HG03571 (cell line): ENCODE data around the gene CLDN15.

Experiments used
- ATAC-seq: cut with Tn5 transposase; IDR thresholded peaks from one replicate; pipeline ENCODE4 v1.9.1; 2021; ENCODE audit not compliant: unreplicated experiment

Gene CLDN15

DNA sequence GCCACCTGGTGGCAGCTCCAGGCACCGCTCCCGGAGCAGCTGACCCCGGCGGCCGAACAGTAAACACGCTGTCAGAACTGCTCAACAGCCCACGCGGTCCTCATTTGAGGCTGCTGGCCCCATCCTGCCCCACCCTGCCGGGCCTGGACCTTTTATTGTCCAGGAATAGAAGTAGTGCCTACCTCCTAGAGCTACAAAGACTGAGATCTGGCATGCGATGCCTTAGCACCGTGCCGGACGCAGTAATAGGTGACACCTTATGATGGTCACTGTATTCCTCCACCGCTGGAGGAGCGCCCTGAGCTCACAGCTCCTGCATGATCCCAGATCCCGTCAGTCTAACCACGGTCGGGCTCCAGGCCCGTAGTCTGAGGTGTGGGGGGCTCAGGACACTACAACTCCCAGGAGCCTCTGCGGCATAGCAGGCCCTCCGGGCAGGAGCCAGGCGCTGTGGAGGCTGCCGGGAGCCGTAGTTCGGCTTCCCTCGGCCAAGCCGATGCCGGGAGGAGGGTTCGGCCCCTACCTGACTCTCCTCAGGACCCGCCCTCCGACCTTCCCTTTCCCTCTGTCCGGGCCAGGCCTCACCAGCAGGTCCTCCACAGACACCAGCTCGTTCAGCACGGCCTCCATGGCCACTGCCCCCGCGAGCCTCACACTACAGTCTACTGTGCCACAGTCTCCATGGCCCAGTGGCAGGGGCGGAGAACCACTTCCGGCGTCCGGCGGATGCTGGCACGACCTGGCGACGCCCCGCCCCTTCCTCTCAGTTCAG is 7.0 kb upstream of the CLDN15 start, which contains the start of gene FIS1:
TSS of gene FIS1 (minus strand) at position 707 of the 772 bp plus-strand sequence. CDS start at position 630, 77 bp downstream.
- peak; percentile 88 for ATAC-seq

- no peak for ATAC-seq
Measured at GRCh38 chr7:101243646-101244374, 6.2 kb upstream of the CLDN15 start.

DNA sequence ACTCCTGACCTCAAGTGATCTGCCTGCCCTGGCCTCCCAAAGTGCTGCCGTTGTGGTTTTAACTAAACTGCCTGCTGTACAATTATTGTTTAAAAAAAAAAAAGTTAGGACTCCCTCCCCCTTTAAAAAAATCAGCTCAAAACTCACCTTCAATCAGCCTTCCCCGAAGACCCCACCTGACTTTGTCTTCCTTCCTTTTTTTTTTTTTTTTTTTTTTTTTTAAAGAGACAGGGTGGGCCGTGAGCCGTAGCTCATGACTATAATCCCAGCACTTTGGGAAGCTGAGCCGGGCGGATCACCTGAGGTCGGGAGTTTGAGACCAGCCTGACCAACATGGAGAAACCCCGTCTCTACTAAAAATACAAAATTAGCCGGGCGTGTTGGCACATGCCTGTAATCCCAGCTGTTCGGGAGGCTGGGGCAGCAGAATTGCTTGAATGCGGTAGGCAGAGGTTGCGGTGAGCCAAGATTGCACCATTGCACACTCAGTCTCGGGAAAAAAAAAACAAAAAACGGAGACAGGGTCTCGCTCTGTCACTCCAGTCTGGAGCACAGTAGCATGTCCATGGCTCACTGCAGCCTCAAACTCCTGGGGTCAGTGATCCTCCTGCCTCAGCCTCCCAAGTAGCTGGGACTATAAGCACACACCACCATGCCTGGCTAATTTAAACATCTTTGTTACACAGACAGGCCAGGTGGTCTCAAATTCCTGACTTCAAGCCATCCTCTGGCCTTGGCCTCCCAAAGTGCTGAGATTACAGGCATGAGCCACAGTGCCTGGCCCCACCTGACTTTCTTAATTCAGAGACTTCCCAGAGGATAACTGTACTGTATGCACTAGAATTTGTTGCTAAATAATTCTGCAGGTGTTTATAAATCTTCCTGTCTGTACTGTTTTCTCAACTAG is 4.1 kb upstream of the CLDN15 start:
- ATAC-seq, result no peak

DNA sequence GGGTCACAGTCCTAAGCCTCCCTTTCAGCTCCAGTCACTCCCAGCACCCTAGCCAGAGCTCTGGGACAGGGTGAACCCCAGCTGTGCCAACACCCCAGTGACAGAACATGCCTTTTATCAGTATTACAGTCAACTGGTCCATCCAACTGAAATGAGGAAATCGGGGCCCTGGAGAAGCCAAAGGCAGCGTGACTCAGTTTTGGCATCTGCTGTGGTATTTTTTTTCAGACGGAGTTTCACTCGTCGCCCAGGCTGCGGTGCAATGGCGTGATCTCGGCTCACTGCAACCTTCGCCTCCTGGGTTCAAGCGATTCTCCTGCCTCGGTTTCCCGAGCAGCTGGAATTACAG is 3.4 kb upstream of the CLDN15 start:
- ATAC-seq, result no peak

DNA sequence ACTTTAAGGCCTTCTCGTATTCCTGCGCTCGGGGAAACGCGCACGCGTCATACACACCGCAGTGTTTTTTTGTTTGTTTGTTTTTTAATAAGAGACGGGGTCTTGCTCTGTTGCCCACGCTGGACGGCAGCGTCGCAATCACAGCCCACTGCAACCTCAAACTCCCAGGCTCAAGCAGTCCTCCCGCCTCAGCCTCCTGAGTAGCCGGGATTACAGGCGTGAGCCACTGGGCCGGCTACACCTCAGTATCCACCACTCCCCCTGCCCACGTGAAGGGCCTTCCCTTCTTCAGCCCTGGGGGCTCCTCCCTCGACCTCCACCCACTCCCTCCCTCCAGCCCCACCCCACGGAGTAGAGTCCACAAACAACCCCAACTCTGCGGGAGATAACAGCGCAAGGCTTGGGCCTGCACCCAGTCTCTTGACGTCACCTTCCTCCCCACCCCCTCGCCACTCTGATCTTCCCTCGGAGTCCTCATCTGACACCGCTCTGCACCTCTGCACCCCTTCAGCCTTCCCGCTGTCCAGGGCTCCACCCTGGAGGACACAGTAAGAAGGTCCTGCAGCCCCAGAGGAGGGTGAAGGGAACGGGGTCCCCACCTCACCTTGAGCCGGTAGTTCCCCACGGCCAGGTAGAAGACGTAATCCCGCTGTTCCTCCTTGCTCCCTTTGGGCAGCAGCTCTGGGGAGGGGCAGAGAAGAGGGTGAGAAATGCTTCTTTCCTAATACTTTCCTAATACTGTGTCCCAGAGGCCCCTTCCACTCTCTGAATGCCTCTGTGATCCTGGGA is 2.8 kb upstream of the CLDN15 start:
- ATAC-seq, result no peak

DNA sequence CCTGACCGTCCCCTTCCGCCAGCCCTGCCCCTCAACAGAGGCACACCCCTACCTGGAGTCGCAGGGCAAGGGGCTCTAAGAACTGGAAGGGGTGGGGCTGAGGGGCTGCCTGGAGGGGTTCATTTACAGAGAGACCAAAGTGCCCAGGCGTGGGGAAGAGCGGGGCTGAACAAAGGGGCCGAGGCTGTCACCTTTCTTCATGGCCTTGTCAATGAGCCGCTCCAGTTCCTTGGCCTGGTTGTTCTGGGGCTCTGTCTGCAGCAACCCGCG is 2.3 kb upstream of the CLDN15 start:
- ATAC-seq, result no peak

DNA sequence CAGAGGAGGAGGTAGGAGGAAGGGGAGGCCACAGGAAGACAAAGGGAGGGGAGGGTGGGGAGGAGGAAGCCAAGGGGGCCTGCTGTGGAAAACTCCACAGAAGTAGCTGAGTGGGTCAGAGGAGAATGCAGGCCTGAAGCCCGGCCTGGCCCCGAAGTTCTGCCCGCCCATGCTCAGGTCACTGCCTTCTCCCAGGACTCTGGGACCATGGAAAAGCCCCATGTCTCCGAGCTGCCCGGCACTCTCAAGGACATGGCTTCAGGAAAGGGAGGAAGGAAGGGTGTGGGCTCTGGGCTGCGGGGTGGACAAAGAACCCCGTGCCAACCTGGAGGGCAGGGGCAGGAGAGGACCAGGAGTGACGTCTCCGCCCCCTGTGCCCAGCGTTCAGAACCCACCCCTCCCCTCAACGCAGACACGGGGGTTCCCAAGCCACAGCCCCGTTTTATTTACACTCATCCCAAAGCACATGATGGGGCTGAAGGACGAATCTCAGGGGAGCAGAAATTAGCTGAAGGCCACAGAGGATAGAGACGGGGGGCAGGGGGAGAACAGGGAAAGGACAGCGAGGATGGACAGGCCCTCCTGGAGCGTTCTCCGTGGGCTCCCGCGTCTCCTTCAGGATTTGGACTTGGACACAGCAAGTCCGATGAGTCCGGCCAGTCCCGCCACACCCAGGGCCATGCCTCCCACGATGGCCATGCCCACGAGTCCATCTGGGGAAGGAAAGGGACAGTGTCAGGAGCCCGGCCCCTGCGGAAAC is 1.8 kb upstream of the CLDN15 start:
- no peak for ATAC-seq

- no peak for ATAC-seq
Measured at GRCh38 chr7:101238226-101239182, 902 bp upstream of the CLDN15 start.

GRCh38 chr7:101236292-101236835 is 1.2 kb downstream of the CLDN15 start:
- no peak for ATAC-seq

DNA sequence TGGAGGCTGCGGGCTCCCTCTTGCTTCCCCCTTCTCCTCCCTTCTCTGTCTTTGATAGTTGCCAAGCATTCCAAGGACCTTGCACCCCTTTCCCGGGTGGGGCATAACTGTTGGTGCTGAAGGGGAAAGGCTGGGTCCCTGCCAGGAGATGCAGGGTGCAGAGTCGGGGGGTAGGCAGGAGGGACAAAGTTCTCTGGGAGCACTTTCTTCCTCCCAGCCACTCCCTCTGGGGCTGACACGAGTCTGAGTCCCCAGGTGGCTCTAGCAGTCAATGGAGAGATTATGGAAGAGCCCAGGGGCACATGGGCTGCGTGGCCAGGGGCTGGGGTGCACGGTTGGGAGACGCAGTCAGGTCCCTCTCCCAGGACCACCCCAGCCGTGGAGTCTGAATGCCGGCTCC is 2.1 kb downstream of the CLDN15 start:
- ATAC-seq, result no peak

- ATAC-seq, result no peak
Measured at GRCh38 chr7:101235050-101235449, 2.6 kb downstream of the CLDN15 start.

DNA sequence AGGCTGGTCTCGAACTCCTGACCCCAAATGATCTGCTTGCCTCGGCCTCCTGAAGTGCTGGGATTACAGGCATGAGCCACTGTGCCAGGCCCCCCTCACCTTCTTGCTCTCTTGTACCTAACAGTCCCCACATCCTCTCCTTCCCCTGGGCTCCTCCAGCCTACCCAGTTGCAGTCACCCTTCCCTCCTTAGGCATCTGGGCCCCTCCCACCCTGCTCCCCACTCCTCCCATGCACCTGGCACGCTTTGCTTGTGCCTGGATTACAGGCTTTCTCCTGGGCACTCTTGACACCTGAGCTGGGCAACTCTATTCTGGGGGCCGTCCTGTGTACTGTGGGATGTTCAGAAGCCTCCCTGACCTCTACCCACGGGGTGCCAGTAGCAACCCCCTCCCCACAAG is 3.0 kb downstream of the CLDN15 start:
- no peak for ATAC-seq

GRCh38 chr7:101233907-101234547 is 3.6 kb downstream of the CLDN15 start:
- no peak for ATAC-seq

DNA sequence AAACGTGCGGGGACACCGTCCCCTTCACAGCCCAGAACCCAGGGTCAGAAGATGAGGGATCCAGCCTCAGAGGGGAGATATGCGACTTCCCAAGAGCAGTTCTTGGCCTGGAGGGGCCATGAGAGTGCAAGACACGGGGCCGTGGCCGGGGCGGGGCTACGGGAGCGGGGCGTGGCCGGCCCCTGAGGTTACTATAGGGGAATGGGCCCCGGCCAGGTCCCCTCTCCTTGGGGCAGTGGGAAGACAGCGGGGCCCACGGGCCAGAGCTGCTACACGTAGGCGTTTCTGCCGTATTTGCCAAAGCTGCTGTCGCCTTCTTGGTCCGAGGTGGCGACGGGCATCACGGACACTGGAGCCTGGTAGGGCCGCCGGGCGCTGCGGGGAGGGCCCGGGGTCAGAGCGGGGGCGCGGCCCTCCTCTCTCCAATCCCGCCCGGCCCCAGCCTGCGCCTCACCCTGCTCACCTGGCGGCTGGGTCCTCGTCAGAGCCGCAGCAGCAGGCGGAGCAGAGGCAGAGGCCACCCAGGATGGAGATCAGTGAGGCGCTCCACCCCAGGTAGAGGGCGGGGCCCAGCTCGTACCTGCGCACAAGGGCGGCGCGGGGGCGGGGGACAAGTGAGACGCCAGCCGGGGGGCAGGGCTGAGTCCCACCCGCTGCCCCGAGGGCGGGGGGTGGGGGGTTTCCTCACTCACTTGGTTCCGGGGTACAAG is 5.3 kb downstream of the CLDN15 start:
- ATAC-seq, result no peak

DNA sequence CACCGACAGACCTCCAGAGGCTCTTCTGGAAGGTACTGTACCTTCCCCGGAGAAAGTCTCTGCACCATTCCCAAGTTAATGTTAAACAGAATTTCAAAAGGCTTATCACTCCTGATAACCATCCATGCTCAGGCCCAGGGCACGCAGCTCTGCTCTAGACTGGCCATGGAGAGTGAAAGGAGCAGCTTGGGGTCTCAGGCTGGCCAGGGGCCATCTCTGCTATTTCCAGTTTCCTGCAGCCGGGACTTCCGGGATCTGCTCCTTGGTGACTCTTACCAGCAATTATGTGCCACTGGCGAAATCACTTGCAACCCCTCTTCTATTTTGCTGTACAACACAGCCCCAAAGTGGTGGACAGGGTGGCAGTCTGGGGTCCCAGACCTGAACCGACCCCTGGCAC is 6.0 kb downstream of the CLDN15 start:
- no peak for ATAC-seq

DNA sequence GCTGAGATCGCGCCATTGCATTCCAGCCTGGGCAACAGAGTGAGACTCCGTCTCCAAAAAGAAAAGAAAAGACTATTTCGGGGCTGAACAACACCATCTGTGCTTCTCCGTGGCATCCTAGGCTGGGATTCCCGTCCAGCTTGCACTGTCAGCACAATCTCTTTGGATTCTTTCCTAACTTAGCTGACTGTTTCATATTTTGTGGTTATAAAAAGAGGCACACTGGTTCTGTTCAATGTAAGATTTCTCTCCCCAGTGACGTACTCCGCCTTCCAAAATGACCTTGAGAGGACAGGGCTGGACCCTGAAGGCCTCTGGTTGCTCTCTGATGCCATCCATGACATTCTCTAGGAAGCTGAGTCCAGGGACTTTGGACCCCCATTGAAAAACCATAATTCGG is 10.9 kb downstream of the CLDN15 start:
- ATAC-seq, result no peak

GRCh38 chr7:101225650-101226049 is 12.0 kb downstream of the CLDN15 start:
- no peak for ATAC-seq

DNA sequence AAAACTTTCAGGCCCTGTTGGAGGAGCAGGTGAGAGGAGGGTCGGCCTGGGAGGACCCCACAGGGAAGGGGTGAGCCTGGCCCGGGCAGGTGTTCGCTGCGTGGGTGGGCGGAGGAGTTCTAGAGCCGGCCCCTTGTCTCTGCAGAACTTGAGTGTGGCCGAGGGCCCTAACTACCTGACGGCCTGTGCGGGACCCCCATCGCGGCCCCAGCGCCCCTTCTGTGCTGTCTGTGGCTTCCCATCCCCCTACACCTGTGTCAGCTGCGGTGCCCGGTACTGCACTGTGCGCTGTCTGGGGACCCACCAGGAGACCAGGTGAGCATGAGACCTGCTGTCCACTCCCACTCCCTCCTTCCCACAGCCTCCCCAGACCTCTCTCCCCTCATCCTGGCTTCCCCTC is 14.1 kb downstream of the CLDN15 start:
- no peak for ATAC-seq
